Spleen (tissue), 11 donors: ENCODE data around the gene LMCD1. TPM values are rescaled to one million over a fixed set of nuclear protein-coding genes. Genes with fewer than 3 reads are reported as not detected.

Source experiments
- DNase-seq: peaks from one replicate; pipeline ENCODE4 v3.0.0-alpha.2; 2020
- H3K27ac ChIP-seq, 8 donors: fragments of 200-600 bp; sonication (generic) in 7 of 8; 1 replicate in 4 of 8; 2 replicates in 4 of 8; pipeline versions ENCODE4 v1.5.0 to v1.8.0; 2016 to 2021; ENCODE audit warnings: inconsistent platforms in 4 of 8, mild to moderate bottlenecking in 4 of 8, moderate library complexity in 1 of 8
- H3K27me3 ChIP-seq, 7 donors: fragments of 200-600 bp; sonication (generic) in 6 of 7; replicated peaks in 1 of 7; 1 replicate in 4 of 7; 2 replicates in 3 of 7; pipeline versions ENCODE4 v1.5.0 to v1.8.0; 2016 to 2021; ENCODE audit warnings: inconsistent platforms in 3 of 7, mild to moderate bottlenecking in 1 of 7
- H3K36me3 ChIP-seq, 6 donors: fragments of 200-600 bp; sonication (generic) in 5 of 6; 1 replicate in 4 of 6; 2 replicates in 2 of 6; pipeline versions ENCODE4 v1.5.0 to v1.8.0; 2016 to 2021; ENCODE audit warnings: inconsistent platforms in 2 of 6
- H3K4me1 ChIP-seq, 6 donors: fragments of 200-600 bp; sonication (generic) in 5 of 6; 1 replicate in 3 of 6; 2 replicates in 3 of 6; pipeline versions ENCODE4 v1.5.0 to v1.8.0; 2016 to 2021; ENCODE audit warnings: inconsistent platforms in 3 of 6
- H3K4me3 ChIP-seq, 8 donors: fragments of 200-600 bp; sonication (generic) in 7 of 8; 1 replicate in 4 of 8; 2 replicates in 4 of 8; pipeline versions ENCODE4 v1.5.0 to v1.8.0; 2016 to 2021; ENCODE audit warnings: inconsistent platforms in 4 of 8, mild to moderate bottlenecking in 4 of 8, moderate library complexity in 2 of 8
- H3K9me3 ChIP-seq, 8 donors: fragments of 200-600 bp; sonication (generic) in 7 of 8; 1 replicate in 4 of 8; 2 replicates in 4 of 8; pipeline versions ENCODE4 v1.5.0 to v1.8.0; 2016 to 2021; ENCODE audit warnings: inconsistent platforms in 4 of 8
- CTCF ChIP-seq, 11 experiments: fragments of 200-600 bp in 7 of 11; fragments of 450-650 bp in 4 of 11; sonication (generic) in 4 of 11; IDR thresholded peaks in 8 of 11; conservative IDR thresholded peaks in 3 of 11; 1 replicate in 7 of 11; 2 replicates in 4 of 11; pipeline versions ENCODE4 v1.4.0 to v1.8.0; 2016 to 2021; ENCODE audit warnings: antibody characterized with exemption in 11 of 11, inconsistent platforms in 4 of 11, mild to moderate bottlenecking in 1 of 11
- POLR2A ChIP-seq, 3 donors: fragments of 450-650 bp; IDR thresholded peaks; one replicate each; pipeline ENCODE4 v1.5.1; 2017; ENCODE audit warnings: antibody characterized with exemption in 3 of 3, mild to moderate bottlenecking in 1 of 3
- POLR2AphosphoS5 ChIP-seq, 3 donors: sonication (generic); formaldehyde crosslinking; IDR thresholded peaks; one replicate each; pipeline ENCODE4 v1.5.1; 2017; ENCODE audit warnings: antibody characterized with exemption in 3 of 3
- WGBS, 5 donors: extraction: QIAGEN DNeasy Blood & Tissue Kit in 3 of 5; methylation state at CpG; one replicate each; pipeline versions ENCODE4 v1.1.5 to v1.1.7; 2013 to 2018; 5-methylcytosine and 5-hydroxymethylcytosine counted together
- intact Hi-C: fragments of 100-400 bp; cut with DNase I; formaldehyde crosslinking; loops from one replicate; pipeline ENCODE4 v1.15.0; 2023; ENCODE audit warnings: low total_unique reads
- polyA plus RNA-seq, 3 donors: library from polyadenylated mRNA; stranded (reverse); fragments of 200-250 nt; gene quantifications; one replicate each; pipeline ENCODE4 v1.2.1, GENCODE V29; 2013
- total RNA-seq, 7 donors: library from RNA; depleted of rRNA in 3 of 7; stranded (reverse); fragments of >200 nt in 3 of 7; fragmentation: NEBNext Ultra II Directional in 4 of 7; extraction: Animal tissue kit (Norgen Biotek cat#: 25700) in 4 of 7; gene quantifications; one replicate each; pipeline versions ENCODE4 v1.1.0 to v1.2.1, GENCODE V29; 2016 to 2021
- donor health status: healthy with polysubstance abuse.
- donor health status: DM: no; HTN: no; CAD: no; lungs with moderate emphysema.
- donor health status: DM: no; HTN: no; CAD: no.
- donor health status: Bipolar disorder and iron deficiency.
- donor health status: healthy.
- donor health status: DM: no; HTN: no; CAD: no.
- donor health status: DM: yes; HTN: yes; CAD: no.

The LMCD1 gene
- total and polyA plus RNA-seq, 10 donors = 24.5 to 203 (median 78.7) TPM

- TF ChIP-seq POLR2A (IDR thresholded peaks at IDR 0.05) = no peak
- TF ChIP-seq POLR2AphosphoS5 (IDR thresholded peaks at IDR 0.05) = no peak
- no peak for TF ChIP-seq CTCF (IDR thresholded peaks at IDR 0.05 in 8 of 11, conservative IDR thresholded peaks at IDR 0.05 in 3 of 11)
- Histone ChIP-seq H3K36me3 (no peaks in the 10 kb centered on the region), H3K27ac (no peak overlapping the region), H3K9me3 (no peaks in the 10 kb centered on the region), H3K4me1 (peaks cover 0 to 9% (median 0%) of the 10 kb centered on the region in 6 donors), H3K4me3 (no peak overlapping the region), H3K27me3 (no peaks in the 10 kb centered on the region)
- intact Hi-C loops = no loop called here
- no peak for DNase-seq
- 58 to 93% (median 74%) methylated on average over 4 of the region's 4 CpGs for WGBS, 5 donors
Observed at GRCh38 chr3:8473990-8474389, 27.6 kb upstream of the LMCD1 start.

- intact Hi-C loops = no loop called here
- no peak overlapping the region for H3K4me3 ChIP-seq
- H3K27ac ChIP-seq = no peak overlapping the region
- WGBS, 5 donors = 84 to 98% (median 94%) methylated on average over 2 of the region's 2 CpGs
- H3K4me1 ChIP-seq = peaks cover 0 to 9% (median 0%) of the 10 kb centered on the region in 6 donors
- no peaks in the 10 kb centered on the region for H3K36me3 ChIP-seq
- H3K27me3 ChIP-seq = no peaks in the 10 kb centered on the region
- no peaks in the 10 kb centered on the region for H3K9me3 ChIP-seq
- no peak for TF ChIP-seq CTCF (IDR thresholded peaks at IDR 0.05 in 8 of 11, conservative IDR thresholded peaks at IDR 0.05 in 3 of 11)
- no peak for TF ChIP-seq POLR2A (IDR thresholded peaks at IDR 0.05)
- no peak for TF ChIP-seq POLR2AphosphoS5 (IDR thresholded peaks at IDR 0.05)
- DNase-seq = no peak
Observed at GRCh38 chr3:8474991-8475390, 26.6 kb upstream of the LMCD1 start.

- no peaks in the 10 kb centered on the region for H3K36me3 ChIP-seq
- no peak overlapping the region for H3K4me3 ChIP-seq
- TF ChIP-seq POLR2AphosphoS5 (IDR thresholded peaks at IDR 0.05) (no peak), POLR2A (IDR thresholded peaks at IDR 0.05) (no peak), CTCF (IDR thresholded peaks at IDR 0.05 in 8 of 11, conservative IDR thresholded peaks at IDR 0.05 in 3 of 11) (no peak)
- WGBS, 5 donors = 46 to 66% (median 57%) methylated on average over 3 of the region's 3 CpGs
- no peaks in the 10 kb centered on the region for H3K9me3 ChIP-seq
- H3K27me3 ChIP-seq = no peaks in the 10 kb centered on the region
- intact Hi-C loops = no loop called here
- H3K27ac ChIP-seq = peak overlapping the region in 2 of 8 donors; percentile 60 to 69
- peaks cover 0 to 15% (median 8%) of the 10 kb centered on the region in 6 donors for H3K4me1 ChIP-seq
- no peak for DNase-seq
Observed at GRCh38 chr3:8480699-8481098, 20.9 kb upstream of the LMCD1 start.

GRCh38 chr3:8481380-8481779 lies 20.2 kb upstream of the LMCD1 start:
- no peaks in the 10 kb centered on the region for H3K9me3 ChIP-seq
- peak overlapping the region in 5 of 8 donors; percentile 47 to 69 (median 60) for H3K27ac ChIP-seq
- peaks cover 0 to 15% (median 8%) of the 10 kb centered on the region in 6 donors for H3K4me1 ChIP-seq
- H3K27me3 ChIP-seq = no peaks in the 10 kb centered on the region
- DNase-seq = no peak
- H3K4me3 ChIP-seq = no peak overlapping the region
- TF ChIP-seq POLR2AphosphoS5 (IDR thresholded peaks at IDR 0.05) (no peak), CTCF (IDR thresholded peaks at IDR 0.05 in 8 of 11, conservative IDR thresholded peaks at IDR 0.05 in 3 of 11) (no peak), POLR2A (IDR thresholded peaks at IDR 0.05) (no peak)
- H3K36me3 ChIP-seq = no peaks in the 10 kb centered on the region
- WGBS, 5 donors = 54 to 87% (median 70%) methylated on average over 2 of the region's 2 CpGs
- intact Hi-C loops = no loop called here
